BLaER1 treated with 17β-estradiol and CSF1 and Interleukin-3, amounts not matched to agents 10 nM and 100 nM (cell line): ENCODE results near the gene POP4.

ENCODE experiments used
- H3K27ac ChIP-seq, 11 experiments: shearing (Covaris generic); formaldehyde crosslinking; 2 replicates each; pipeline ENCODE4 v1.8.1; 2022
- H3K27me3 ChIP-seq, 11 experiments: shearing (Covaris generic); formaldehyde crosslinking; 2 replicates each; pipeline ENCODE4 v1.8.1; 2022
- H3K36me3 ChIP-seq, 11 experiments: shearing (Covaris generic); formaldehyde crosslinking; 2 replicates each; pipeline ENCODE4 v1.8.1; 2022
- H3K4me1 ChIP-seq, 10 experiments: shearing (Covaris generic); formaldehyde crosslinking; 2 replicates each; pipeline ENCODE4 v1.8.1; 2022
- H3K4me2 ChIP-seq, 11 experiments: shearing (Covaris generic); formaldehyde crosslinking; 2 replicates each; pipeline ENCODE4 v1.8.1; 2022
- H3K4me3 ChIP-seq, 10 experiments: shearing (Covaris generic); formaldehyde crosslinking; 2 replicates each; pipeline ENCODE4 v1.8.1; 2022
- H3K9ac ChIP-seq, 11 experiments: shearing (Covaris generic); formaldehyde crosslinking; 2 replicates each; pipeline ENCODE4 v1.8.1; 2022
- H3K9me3 ChIP-seq, 11 experiments: shearing (Covaris generic); formaldehyde crosslinking; replicated peaks in 1 of 11; 2 replicates each; pipeline ENCODE4 v1.8.1; 2022
- H4K20me1 ChIP-seq, 11 experiments: shearing (Covaris generic); formaldehyde crosslinking; 2 replicates each; pipeline ENCODE4 v1.8.1; 2022
- Cebpa-rat ChIP-seq, 11 experiments: shearing (Covaris generic); IDR thresholded peaks; 2 replicates each; pipeline ENCODE4 v1.8.1; 2022

POP4 gene

GRCh38 chr19:29587059-29587458 lies 19.0 kb upstream of the POP4 start:
- Histone ChIP-seq H3K9me3 (peaks cover 18 to 26% (median 23%) of the 10 kb centered on the region in 11 experiments), H3K4me1 (peaks cover 0 to 20% (median 0%) of the 10 kb centered on the region in 10 experiments; a peak in 2 of 20 replicates), H4K20me1 (no peaks in the 10 kb centered on the region), H3K27me3 (no peaks in the 10 kb centered on the region), H3K27ac (no peak overlapping the region), H3K9ac (no peak overlapping the region), H3K36me3 (no peaks in the 10 kb centered on the region), H3K4me2 (no peak overlapping the region; a peak in 1 of 22 replicates), H3K4me3 (no peak overlapping the region)
- TF ChIP-seq Cebpa-rat (IDR thresholded peaks at IDR 0.05): no peak

- peak overlapping the region in 1 of 11 experiments; percentile 8; a peak in 1 of 22 replicates for H3K4me2 ChIP-seq
- H4K20me1 ChIP-seq: no peaks in the 10 kb centered on the region
- TF ChIP-seq Cebpa-rat (IDR thresholded peaks at IDR 0.05): no peak
- H3K9me3 ChIP-seq: peaks cover 18 to 26% (median 23%) of the 10 kb centered on the region in 11 experiments
- H3K36me3 ChIP-seq: no peaks in the 10 kb centered on the region
- H3K27ac ChIP-seq: no peak overlapping the region
- no peaks in the 10 kb centered on the region for H3K27me3 ChIP-seq
- H3K4me1 ChIP-seq: peaks cover 0 to 20% (median 0%) of the 10 kb centered on the region in 10 experiments; a peak in 2 of 20 replicates
- H3K4me3 ChIP-seq: no peak overlapping the region
- no peak overlapping the region for H3K9ac ChIP-seq
These were observed 18.5 kb upstream of the POP4 start for GRCh38 chr19:29587518-29587986.

GRCh38 chr19:29588095-29588494 lies 18.0 kb upstream of the POP4 start:
- Histone ChIP-seq H4K20me1 (no peaks in the 10 kb centered on the region), H3K27me3 (no peaks in the 10 kb centered on the region), H3K4me2 (no peak overlapping the region), H3K36me3 (no peaks in the 10 kb centered on the region), H3K4me1 (peaks cover 0 to 20% (median 0%) of the 10 kb centered on the region in 10 experiments; a peak in 2 of 20 replicates), H3K4me3 (no peak overlapping the region), H3K9ac (no peak overlapping the region), H3K27ac (no peak overlapping the region), H3K9me3 (peaks cover 18 to 26% (median 23%) of the 10 kb centered on the region in 11 experiments)
- TF ChIP-seq Cebpa-rat (IDR thresholded peaks at IDR 0.05): no peak

GRCh38 chr19:29590278-29590677 lies 15.8 kb upstream of the POP4 start:
- Histone ChIP-seq H3K4me3 (no peak overlapping the region), H3K4me1 (peaks cover 0 to 20% (median 0%) of the 10 kb centered on the region in 10 experiments; a peak in 2 of 20 replicates), H3K4me2 (no peak overlapping the region), H3K9me3 (peaks cover 18 to 26% (median 23%) of the 10 kb centered on the region in 11 experiments), H3K9ac (no peak overlapping the region), H3K27me3 (no peaks in the 10 kb centered on the region), H3K36me3 (no peaks in the 10 kb centered on the region), H3K27ac (no peak overlapping the region), H4K20me1 (no peaks in the 10 kb centered on the region)
- no peak for TF ChIP-seq Cebpa-rat (IDR thresholded peaks at IDR 0.05)

- H3K36me3 ChIP-seq: no peaks in the 10 kb centered on the region
- H3K27me3 ChIP-seq: no peaks in the 10 kb centered on the region
- H3K9ac ChIP-seq: no peak overlapping the region
- H3K27ac ChIP-seq: no peak overlapping the region
- no peak overlapping the region for H3K4me2 ChIP-seq
- H3K9me3 ChIP-seq: peaks cover 18 to 26% (median 23%) of the 10 kb centered on the region in 11 experiments
- TF ChIP-seq Cebpa-rat (IDR thresholded peaks at IDR 0.05): no peak
- no peak overlapping the region for H3K4me3 ChIP-seq
- H4K20me1 ChIP-seq: no peaks in the 10 kb centered on the region
- peaks cover 0 to 10% (median 0%) of the 10 kb centered on the region in 10 experiments; a peak in 2 of 20 replicates for H3K4me1 ChIP-seq
These were observed 14.4 kb upstream of the POP4 start for GRCh38 chr19:29591670-29592069.

GRCh38 chr19:29593869-29594268 lies 12.2 kb upstream of the POP4 start:
- no peak overlapping the region for H3K9ac ChIP-seq
- no peak for TF ChIP-seq Cebpa-rat (IDR thresholded peaks at IDR 0.05)
- no peaks in the 10 kb centered on the region for H4K20me1 ChIP-seq
- no peak overlapping the region for H3K4me3 ChIP-seq
- no peaks in the 10 kb centered on the region for H3K4me1 ChIP-seq
- H3K4me2 ChIP-seq: no peak overlapping the region
- H3K27ac ChIP-seq: no peak overlapping the region
- H3K27me3 ChIP-seq: no peaks in the 10 kb centered on the region; a peak in 1 of 22 replicates
- H3K36me3 ChIP-seq: no peaks in the 10 kb centered on the region
- H3K9me3 ChIP-seq: peaks cover 13 to 17% (median 15%) of the 10 kb centered on the region in 11 experiments

GRCh38 chr19:29596080-29596727 lies 9.9 kb upstream of the POP4 start:
- H3K27me3 ChIP-seq: no peaks in the 10 kb centered on the region; a peak in 1 of 22 replicates
- H3K4me2 ChIP-seq: no peak overlapping the region
- H3K9me3 ChIP-seq: no peaks in the 10 kb centered on the region
- H3K4me1 ChIP-seq: no peaks in the 10 kb centered on the region
- no peak overlapping the region for H3K9ac ChIP-seq
- H3K36me3 ChIP-seq: no peaks in the 10 kb centered on the region
- H3K27ac ChIP-seq: no peak overlapping the region
- no peaks in the 10 kb centered on the region for H4K20me1 ChIP-seq
- TF ChIP-seq Cebpa-rat (IDR thresholded peaks at IDR 0.05): no peak
- H3K4me3 ChIP-seq: no peak overlapping the region

GRCh38 chr19:29596885-29597525 lies 9.1 kb upstream of the POP4 start:
- Histone ChIP-seq H3K27me3 (no peaks in the 10 kb centered on the region; a peak in 1 of 22 replicates), H3K9me3 (no peaks in the 10 kb centered on the region), H3K4me1 (no peaks in the 10 kb centered on the region), H4K20me1 (no peaks in the 10 kb centered on the region), H3K4me2 (no peak overlapping the region), H3K9ac (no peak overlapping the region), H3K4me3 (no peak overlapping the region), H3K27ac (no peak overlapping the region), H3K36me3 (no peaks in the 10 kb centered on the region)
- no peak for TF ChIP-seq Cebpa-rat (IDR thresholded peaks at IDR 0.05)

GRCh38 chr19:29598036-29598435 lies 8.0 kb upstream of the POP4 start:
- H3K9me3 ChIP-seq: no peaks in the 10 kb centered on the region

More at GRCh38 chr19:29598036-29598435, 8.0 kb upstream of the POP4 start:
- Histone ChIP-seq H3K4me3 (no peak overlapping the region), H3K9ac (no peak overlapping the region), H3K4me1 (no peaks in the 10 kb centered on the region), H3K36me3 (no peaks in the 10 kb centered on the region), H3K27me3 (no peaks in the 10 kb centered on the region; a peak in 1 of 22 replicates), H4K20me1 (no peaks in the 10 kb centered on the region), H3K27ac (no peak overlapping the region), H3K4me2 (no peak overlapping the region)
- TF ChIP-seq Cebpa-rat (IDR thresholded peaks at IDR 0.05): no peak
